ENCODE data around the gene ITGB4.

Gene ITGB4

GRCh38 chr17:75799402-75799801 lies 78.1 kb downstream of the ITGB4 start:
- FAIRE-seq: no peak

DNA sequence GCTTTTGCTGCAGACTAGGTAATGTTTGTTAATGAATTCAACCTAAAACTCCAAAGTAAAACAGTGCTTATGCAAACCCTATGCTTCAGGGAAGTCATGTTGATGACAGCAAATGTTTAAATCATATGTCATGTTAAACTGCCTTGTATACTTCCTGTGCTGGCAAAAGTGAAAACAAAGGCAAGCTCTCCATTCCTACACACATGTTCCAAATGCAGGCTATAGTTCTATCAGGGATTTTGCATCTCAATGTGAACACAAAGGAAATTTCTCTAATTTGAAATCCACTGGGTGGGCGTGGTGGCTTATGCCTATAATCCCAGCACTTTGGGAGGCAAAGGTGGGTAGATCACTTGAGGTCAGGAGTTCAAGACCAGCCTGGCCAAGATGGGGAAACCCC lies 82.6 kb downstream of the ITGB4 start:
- no peak for FAIRE-seq

- FAIRE-seq: no peak
Observed at GRCh38 chr17:75806822-75807500, 85.7 kb downstream of the ITGB4 start.
